ENCODE results near the gene CHRNA7. TPM values are rescaled to one million over a fixed set of nuclear protein-coding genes. Genes with fewer than 3 reads are reported as not detected.

CHRNA7 gene
- total RNA-seq, 2 experiments from 2014 or later, result not detected

- ChIA-PET CTCF (no interaction called here), POLR2A (no interaction called here)
- Mint-ChIP-seq H3K4me3 (no peak overlapping the region), H3K27ac (no peak overlapping the region), H3K4me1 (no peaks in the 10 kb centered on the region), H3K36me3 (ENCODE audit: low read depth) (no peaks in the 10 kb centered on the region), H3K27me3 (peaks cover 5% of the 10 kb centered on the region), H3K9me3 (no peaks in the 10 kb centered on the region)
- DNase-seq, result no peak
Observed at GRCh38 chr15:32098033-32098432, 67.7 kb downstream of the CHRNA7 start.

DNA sequence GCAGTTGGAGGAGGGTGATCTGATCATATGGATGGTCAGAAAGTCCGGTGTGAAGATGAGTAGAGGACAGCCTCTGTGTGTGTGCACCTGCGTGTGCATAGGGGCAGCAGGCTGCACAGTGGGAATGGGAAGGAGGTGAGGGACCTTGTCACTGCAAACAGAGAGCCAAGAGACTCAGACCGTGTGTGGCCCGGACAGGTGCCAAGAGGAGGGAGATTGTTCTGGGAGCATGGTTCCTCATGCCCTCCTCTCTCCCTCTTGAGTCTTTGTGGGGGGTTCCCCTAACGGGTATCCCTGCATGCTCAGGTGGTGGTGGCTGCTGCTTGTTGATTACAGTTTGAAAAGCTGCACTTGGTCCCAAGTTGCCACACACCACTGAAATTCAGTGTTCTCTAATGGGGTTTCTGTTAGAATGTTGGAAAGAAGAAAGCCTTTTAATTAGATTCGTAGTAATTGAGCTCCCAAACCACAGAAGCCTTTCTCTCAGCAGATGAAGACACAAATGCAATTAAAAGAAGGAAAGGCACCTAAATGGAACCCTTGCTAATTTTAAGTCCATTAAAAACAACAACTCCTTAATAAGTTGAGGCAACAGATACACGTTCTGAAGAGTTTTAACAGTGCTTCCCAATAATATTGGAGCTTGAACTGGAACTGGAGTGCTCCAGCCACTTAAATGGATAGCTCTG lies 68.9 kb downstream of the CHRNA7 start:
- Mint-ChIP-seq H3K9me3 (no peaks in the 10 kb centered on the region), H3K27ac (no peak overlapping the region), H3K4me1 (no peaks in the 10 kb centered on the region), H3K36me3 (ENCODE audit: low read depth) (no peaks in the 10 kb centered on the region), H3K4me3 (no peak overlapping the region), H3K27me3 (peaks cover 8% of the 10 kb centered on the region)
- DNase-seq, result no peak
- ChIA-PET POLR2A (no interaction called here), CTCF (no interaction called here)

DNA sequence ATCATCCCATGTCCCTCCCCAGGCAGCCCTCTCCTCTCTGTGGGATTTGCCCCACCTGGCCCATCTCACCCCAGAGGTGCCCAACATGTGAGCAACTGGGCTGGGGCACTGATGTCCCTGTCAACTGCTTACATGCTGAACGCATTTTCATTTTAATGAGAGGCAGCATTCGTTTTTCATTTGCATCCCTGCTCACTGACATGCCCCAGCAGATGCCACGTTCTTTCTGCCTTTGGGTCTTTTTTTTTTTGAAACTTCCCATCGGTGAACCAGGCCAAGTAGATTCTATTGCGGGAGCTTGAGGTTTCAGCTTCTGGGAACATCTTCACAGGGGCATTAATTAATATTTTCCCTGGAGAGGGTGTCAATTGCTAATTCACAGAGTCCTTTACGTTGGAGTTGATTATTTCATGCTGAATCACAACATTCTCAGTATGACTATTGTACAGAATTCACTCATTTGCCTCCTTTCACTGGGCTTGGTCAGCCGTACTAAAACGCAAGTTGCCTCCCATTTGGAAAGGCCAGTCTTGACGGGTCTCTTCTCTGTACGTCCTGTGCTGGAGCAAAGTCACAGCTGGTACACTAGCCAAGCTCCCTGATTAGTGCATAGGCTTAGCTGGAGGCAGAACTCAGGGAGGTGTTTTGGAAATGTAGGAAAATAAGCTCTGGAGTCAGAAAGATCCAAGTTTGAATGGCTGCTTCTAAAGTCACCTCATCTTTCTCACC lies 69.8 kb downstream of the CHRNA7 start:
- Mint-ChIP-seq H3K27me3 (peaks cover 11% of the 10 kb centered on the region), H3K4me1 (no peaks in the 10 kb centered on the region), H3K9me3 (no peaks in the 10 kb centered on the region), H3K27ac (no peak overlapping the region), H3K36me3 (ENCODE audit: low read depth) (no peaks in the 10 kb centered on the region), H3K4me3 (no peak overlapping the region)
- ChIA-PET CTCF (no interaction called here), POLR2A (no interaction called here)
- no peak for DNase-seq

- no peaks in the 10 kb centered on the region for H3K9me3 Mint-ChIP-seq
- no peak overlapping the region for H3K27ac Mint-ChIP-seq
- ChIA-PET POLR2A (no interaction called here), CTCF (no interaction called here)
- DNase-seq, result no peak
- H3K36me3 Mint-ChIP-seq (ENCODE audit: low read depth), result no peaks in the 10 kb centered on the region
- no peak overlapping the region for H3K4me3 Mint-ChIP-seq
- peaks cover 5% of the 10 kb centered on the region for H3K4me1 Mint-ChIP-seq
- H3K27me3 Mint-ChIP-seq, result peaks cover 18% of the 10 kb centered on the region
Observed at GRCh38 chr15:32104061-32104995, 74.0 kb downstream of the CHRNA7 start.

- Mint-ChIP-seq H3K9me3 (no peaks in the 10 kb centered on the region), H3K27ac (no peak overlapping the region), H3K27me3 (peaks cover 18% of the 10 kb centered on the region), H3K4me3 (no peak overlapping the region), H3K36me3 (ENCODE audit: low read depth) (no peaks in the 10 kb centered on the region), H3K4me1 (peaks cover 5% of the 10 kb centered on the region)
- no peak for DNase-seq
- ChIA-PET POLR2A (no interaction called here), CTCF (no interaction called here)
Observed at GRCh38 chr15:32105258-32106241, 75.2 kb downstream of the CHRNA7 start.

DNA sequence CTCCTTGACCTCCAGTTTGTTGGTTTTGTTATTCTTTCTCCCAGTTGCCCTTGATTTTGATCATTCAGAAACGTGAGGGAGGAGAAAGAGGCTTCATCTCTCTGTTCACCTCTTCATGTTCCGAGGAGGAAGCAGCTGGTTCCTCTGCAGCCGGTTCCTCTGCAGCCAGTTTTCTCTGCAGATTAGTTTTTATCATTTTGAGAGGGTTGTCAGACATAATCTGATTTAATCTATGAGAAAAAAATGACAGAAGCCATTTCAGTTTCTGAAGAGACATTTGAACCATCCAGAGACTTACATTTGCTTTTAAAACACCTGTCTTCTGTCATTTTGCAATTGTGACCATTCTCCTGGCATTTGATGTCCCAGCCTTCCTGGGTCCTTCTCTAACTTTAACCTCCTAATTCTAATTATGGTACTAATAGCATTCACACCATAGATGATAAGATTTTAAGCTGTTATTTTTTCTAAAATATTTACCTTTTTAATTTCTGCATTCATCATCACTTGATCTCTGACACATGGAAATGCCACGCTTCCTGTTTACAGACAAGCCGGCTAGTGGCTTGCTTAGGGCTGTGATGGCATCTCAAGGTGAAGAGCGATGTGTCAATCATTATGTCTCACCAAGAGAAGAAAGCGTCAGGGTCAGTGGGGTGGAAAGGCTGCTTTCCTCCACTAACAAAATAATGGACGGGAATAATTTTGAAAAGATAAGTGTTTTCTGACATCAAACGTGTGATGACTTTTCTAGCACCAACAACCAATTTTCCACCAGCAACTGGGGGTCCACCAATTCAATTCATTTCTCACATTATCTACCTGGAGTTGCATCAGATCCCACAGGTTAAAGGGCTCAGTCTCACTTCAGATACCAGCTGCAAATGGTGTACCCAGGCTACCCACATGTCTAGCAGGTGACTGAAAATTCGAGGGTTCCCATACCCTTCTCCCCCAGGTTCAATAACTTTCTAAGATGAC lies 76.4 kb downstream of the CHRNA7 start:
- CTCF ChIA-PET, result no interaction called here
- Mint-ChIP-seq H3K9me3 (no peaks in the 10 kb centered on the region), H3K4me3 (no peak overlapping the region)

GRCh38 chr15:32107477-32108080 lies 77.3 kb downstream of the CHRNA7 start:
- POLR2A ChIA-PET, result no interaction called here
- DNase-seq, result no peak
- Mint-ChIP-seq H3K36me3 (ENCODE audit: low read depth) (no peaks in the 10 kb centered on the region), H3K9me3 (no peaks in the 10 kb centered on the region), H3K27ac (no peak overlapping the region), H3K27me3 (peaks cover 12% of the 10 kb centered on the region), H3K4me3 (no peak overlapping the region), H3K4me1 (peaks cover 5% of the 10 kb centered on the region)
- CTCF ChIA-PET, result no interaction called here

More for the DNA sequence above, 76.4 kb downstream of the CHRNA7 start:
- Mint-ChIP-seq H3K27me3 (peaks cover 12% of the 10 kb centered on the region), H3K4me1 (peaks cover 5% of the 10 kb centered on the region), H3K36me3 (ENCODE audit: low read depth) (no peaks in the 10 kb centered on the region), H3K27ac (no peak overlapping the region)
- POLR2A ChIA-PET, result no interaction called here
- no peak for DNase-seq

DNA sequence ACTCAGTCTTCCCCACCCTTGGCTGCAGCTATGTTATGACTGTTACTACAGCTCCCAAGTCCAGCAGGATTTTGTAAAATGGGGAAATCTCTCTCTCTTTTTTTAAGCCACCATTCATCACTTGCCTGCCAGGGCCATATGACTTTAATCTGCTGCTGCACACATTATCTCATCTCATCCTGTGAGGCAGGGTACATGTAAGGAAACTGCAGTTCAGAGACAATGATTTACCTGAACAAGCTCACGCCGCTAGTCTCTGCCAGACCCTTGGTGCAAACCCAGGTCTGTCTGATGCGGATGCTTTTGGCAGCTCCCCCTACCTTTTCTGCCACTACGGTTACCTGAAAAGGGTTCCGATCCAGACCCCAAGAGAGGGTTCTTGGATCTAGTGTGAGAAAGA lies 78.3 kb downstream of the CHRNA7 start:
- Mint-ChIP-seq H3K4me3 (no peak overlapping the region), H3K36me3 (ENCODE audit: low read depth) (no peaks in the 10 kb centered on the region), H3K9me3 (no peaks in the 10 kb centered on the region), H3K27me3 (peaks cover 12% of the 10 kb centered on the region), H3K4me1 (peaks cover 5% of the 10 kb centered on the region), H3K27ac (no peak overlapping the region)
- ChIA-PET POLR2A (no interaction called here), CTCF (no interaction called here)
- DNase-seq, result no peak

DNA sequence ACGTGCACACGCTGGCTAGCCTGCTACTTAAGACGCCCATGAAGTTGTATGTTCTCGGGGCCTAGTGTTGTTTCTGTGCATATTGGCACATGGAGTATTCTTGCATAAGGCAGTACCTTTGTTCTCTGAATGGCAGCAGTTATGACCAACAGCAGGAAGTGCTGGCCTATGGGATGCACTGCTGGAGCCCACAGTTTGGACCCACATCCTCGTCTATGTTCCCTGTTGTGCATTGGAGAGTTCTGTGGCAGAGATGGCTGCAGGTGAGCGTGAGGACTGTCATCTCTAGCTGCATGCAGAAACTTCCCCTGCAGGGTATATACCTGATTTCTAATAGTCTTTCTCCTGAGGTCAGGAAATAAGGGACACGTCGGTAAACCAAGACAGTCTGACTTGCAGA lies 81.8 kb downstream of the CHRNA7 start:
- Mint-ChIP-seq H3K27ac (no peak overlapping the region), H3K9me3 (no peaks in the 10 kb centered on the region), H3K27me3 (peaks cover under 1% of the 10 kb centered on the region), H3K4me1 (no peaks in the 10 kb centered on the region), H3K4me3 (no peak overlapping the region), H3K36me3 (ENCODE audit: low read depth) (no peaks in the 10 kb centered on the region)
- ChIA-PET POLR2A (no interaction called here), CTCF (no interaction called here)
- no peak for DNase-seq

- no peaks in the 10 kb centered on the region for H3K36me3 Mint-ChIP-seq (ENCODE audit: low read depth)
- H3K4me3 Mint-ChIP-seq, result no peak overlapping the region
- ChIA-PET CTCF (no interaction called here), POLR2A (no interaction called here)
- H3K27me3 Mint-ChIP-seq, result no peaks in the 10 kb centered on the region
- no peak overlapping the region for H3K27ac Mint-ChIP-seq
- H3K9me3 Mint-ChIP-seq, result no peaks in the 10 kb centered on the region
- DNase-seq, result no peak
- no peaks in the 10 kb centered on the region for H3K4me1 Mint-ChIP-seq
Observed at GRCh38 chr15:32113224-32113623, 82.9 kb downstream of the CHRNA7 start.

DNA sequence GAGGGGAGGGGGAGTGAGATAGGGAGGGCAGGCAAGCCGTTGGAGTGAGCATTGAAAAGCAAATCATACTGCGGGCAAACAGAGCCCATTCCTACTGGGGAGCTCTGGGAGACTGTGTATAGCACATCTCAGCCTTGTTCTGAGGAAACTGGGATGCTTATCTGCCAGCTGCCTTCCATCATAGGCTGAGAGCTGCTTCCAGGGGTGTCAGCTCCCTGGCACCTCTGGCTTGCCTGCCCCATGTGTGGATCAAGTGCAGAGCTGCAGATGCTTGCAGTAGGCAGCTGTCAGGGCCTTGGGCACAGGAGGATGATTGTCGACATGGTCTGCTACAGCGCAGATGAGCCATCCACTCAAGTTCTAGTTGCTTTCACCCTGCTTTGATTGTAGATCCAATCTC lies 86.8 kb downstream of the CHRNA7 start:
- H3K27ac Mint-ChIP-seq, result no peak overlapping the region
- H3K4me1 Mint-ChIP-seq, result no peaks in the 10 kb centered on the region
- H3K27me3 Mint-ChIP-seq, result peaks cover 2% of the 10 kb centered on the region
- H3K9me3 Mint-ChIP-seq, result no peaks in the 10 kb centered on the region
- H3K4me3 Mint-ChIP-seq, result no peak overlapping the region
- ChIA-PET CTCF (no interaction called here), POLR2A (no interaction called here)
- H3K36me3 Mint-ChIP-seq (ENCODE audit: low read depth), result no peaks in the 10 kb centered on the region
- no peak for DNase-seq

Measured in activated CD4-positive, alpha-beta memory T cell treated with anti-CD3 and anti-CD28 coated beads, Interleukin-2, amount 10 ng/mL, durations not matched to agents 7 days and 5 days (primary cell).